OCI-LY7 (cell line): ENCODE measurements around the gene SPATA31E1. TPM values are rescaled to one million over a fixed set of nuclear protein-coding genes. Genes with fewer than 3 reads are reported as not detected.

Experiments
- BruUV-seq: library from RNA; stranded (reverse); fragments of 400-500 nt; replicated peaks from 2 replicates; lab custom pipeline; 2021; lab: Mats Ljungman, UMichigan
- CTCF ChIA-PET: fragments of 300-600 bp; sonication (Branson Sonifier 250); formaldehyde crosslinking; loops from one replicate; lab custom pipeline; 2022; ENCODE audit warnings: antibody characterized with exemption; ENCODE audit not compliant: unreplicated experiment; lab: Charles Lee
- POLR2A ChIA-PET: fragments of 300-600 bp; sonication (Branson Sonifier 250); formaldehyde crosslinking; loops from one replicate; lab custom pipeline; 2022; ENCODE audit warnings: antibody characterized with exemption; lab: Charles Lee
- DNase-seq: peaks from one replicate; pipeline ENCODE4 v3.0.0-alpha.2; 2015; ENCODE audit warnings: low spot score
- H2AFZ ChIP-seq: fragments of 200-600 bp; sonication (generic), shearing (Covaris generic); 2 replicates; pipeline ENCODE4 v1.6.1; 2014; ENCODE audit warnings: mild to moderate bottlenecking, antibody characterized with exemption, low read length, moderate library complexity
- H3K27ac ChIP-seq: fragments of 200-600 bp; sonication (generic); 2 replicates; pipeline ENCODE4 v1.5.1; 2014; ENCODE audit warnings: mixed run types, low read depth, mild to moderate bottlenecking, moderate library complexity, low read length, inconsistent platforms; ENCODE audit not compliant: poor library complexity, severe bottlenecking
- H3K36me3 ChIP-seq: fragments of 200-600 bp; sonication (generic); 2 replicates; pipeline ENCODE4 v1.6.1; 2014; ENCODE audit warnings: mild to moderate bottlenecking, antibody characterized with exemption, low read length, moderate library complexity, mixed read lengths; ENCODE audit not compliant: insufficient read depth
- H3K4me1 ChIP-seq: fragments of 200-600 bp; sonication (generic); 2 replicates; pipeline ENCODE4 v1.5.1; 2014; ENCODE audit warnings: mild to moderate bottlenecking, low read length; ENCODE audit not compliant: insufficient read depth, poor library complexity, severe bottlenecking
- H3K4me2 ChIP-seq: fragments of 200-600 bp; sonication (generic); 2 replicates; pipeline ENCODE4 v1.6.1; 2014; ENCODE audit warnings: mild to moderate bottlenecking, low read length
- H3K4me3 ChIP-seq: fragments of 200-600 bp; sonication (generic); 2 replicates; pipeline ENCODE4 v1.5.1; 2014; ENCODE audit warnings: mild to moderate bottlenecking, low read depth, low read length; ENCODE audit not compliant: poor library complexity, severe bottlenecking
- H3K79me2 ChIP-seq: fragments of 200-600 bp; sonication (generic); 2 replicates; pipeline ENCODE4 v1.6.1; 2016; ENCODE audit warnings: low read depth, mild to moderate bottlenecking, low read length, moderate library complexity, mixed read lengths; ENCODE audit not compliant: insufficient read depth
- H3K9me2 ChIP-seq: fragments of 200-600 bp; sonication (generic); 2 replicates; pipeline ENCODE4 v1.6.1; 2016; ENCODE audit warnings: mild to moderate bottlenecking, low read length, mixed read lengths; ENCODE audit not compliant: insufficient read depth
- H3K9me3 ChIP-seq: fragments of 200-600 bp; sonication (generic); 2 replicates; pipeline ENCODE4 v1.6.1; 2014; ENCODE audit warnings: mild to moderate bottlenecking, mixed run types, low read length, mixed read lengths
- H4K20me1 ChIP-seq: fragments of 200-600 bp; sonication (generic); 2 replicates; pipeline ENCODE4 v1.6.1; 2014; ENCODE audit warnings: mild to moderate bottlenecking, antibody characterized with exemption, low read length, moderate library complexity, mixed read lengths; ENCODE audit not compliant: insufficient read depth
- CTCF ChIP-seq: fragments of 200-600 bp; sonication (generic); conservative IDR thresholded peaks from 2 replicates; pipeline ENCODE4 v1.5.1; 2014; ENCODE audit warnings: mild to moderate bottlenecking, antibody characterized with exemption, low read length, moderate library complexity, mixed read lengths
- EZH2phosphoT487 ChIP-seq: fragments of 200-600 bp; sonication (generic); IDR thresholded peaks from 2 replicates; pipeline ENCODE4 v1.6.1; 2018; ENCODE audit warnings: low read depth, borderline replicate concordance, mild to moderate bottlenecking, mixed run types, antibody characterized with exemption, low read length, moderate library complexity, mixed read lengths
- intact Hi-C: fragments of 100-400 bp; cut with micrococcal nuclease; formaldehyde crosslinking; loops from one replicate; pipeline ENCODE4 v1.10.0; 2022; ENCODE audit not compliant: unreplicated experiment
- total RNA-seq, 2 experiments: library from RNA; depleted of rRNA in 1 of 2; stranded (reverse); fragments of >200 nt in 1 of 2; shearing (Covaris generic) in 1 of 2; gene quantifications; 2 replicates each; pipeline ENCODE4 v1.2.3, GENCODE V29; 2014 to 2022

SPATA31E1 gene
- total RNA-seq, 2 experiments from 2014 or later: not detected

- intact Hi-C loops: no loop called here
- Histone ChIP-seq H3K4me2 (no peak overlapping the region), H3K4me3 (no peak overlapping the region), H4K20me1 (no peaks in the 10 kb centered on the region), H3K4me1 (no peaks in the 10 kb centered on the region), H3K9me2 (no peaks in the 10 kb centered on the region), H3K9me3 (no peaks in the 10 kb centered on the region), H3K27ac (no peak overlapping the region), H2AFZ (no peak overlapping the region), H3K36me3 (no peaks in the 10 kb centered on the region), H3K79me2 (no peaks in the 10 kb centered on the region)
- ChIA-PET POLR2A (no interaction called here), CTCF (no interaction called here)
- no peak for DNase-seq
- no TSS peak for BruUV-seq
- TF ChIP-seq EZH2phosphoT487 (no peak), CTCF (no peak)
Observed at GRCh38 chr9:87891754-87892153, 9.1 kb downstream of the SPATA31E1 start.

- no peak for TF ChIP-seq EZH2phosphoT487
- TF ChIP-seq CTCF: no peak
- H3K79me2 ChIP-seq: no peaks in the 10 kb centered on the region
- H3K27ac ChIP-seq: no peak overlapping the region
- no TSS peak for BruUV-seq
- H3K4me1 ChIP-seq: no peaks in the 10 kb centered on the region
- H3K4me3 ChIP-seq: no peak overlapping the region
- no peaks in the 10 kb centered on the region for H3K9me2 ChIP-seq
- no peak for DNase-seq
- H4K20me1 ChIP-seq: no peaks in the 10 kb centered on the region
- ChIA-PET CTCF (no interaction called here), POLR2A (no interaction called here)
- intact Hi-C loops: no loop called here
- no peaks in the 10 kb centered on the region for H3K36me3 ChIP-seq
- H3K4me2 ChIP-seq: no peak overlapping the region
- H3K9me3 ChIP-seq: no peaks in the 10 kb centered on the region
- no peak overlapping the region for H2AFZ ChIP-seq
Observed at GRCh38 chr9:87892956-87893355, 10.3 kb downstream of the SPATA31E1 start.

- H3K4me2 ChIP-seq: no peak overlapping the region
- intact Hi-C loops: no loop called here
- H2AFZ ChIP-seq: no peak overlapping the region
- H3K9me2 ChIP-seq: no peaks in the 10 kb centered on the region
- CTCF ChIA-PET: no interaction called here
- no TSS peak for BruUV-seq
- POLR2A ChIA-PET: no interaction called here
- TF ChIP-seq EZH2phosphoT487 (no peak), CTCF (no peak)
- no peak for DNase-seq
- no peak overlapping the region for H3K4me3 ChIP-seq
- no peaks in the 10 kb centered on the region for H3K36me3 ChIP-seq
- no peaks in the 10 kb centered on the region for H4K20me1 ChIP-seq
- no peaks in the 10 kb centered on the region for H3K4me1 ChIP-seq
- H3K27ac ChIP-seq: no peak overlapping the region
- H3K9me3 ChIP-seq: no peaks in the 10 kb centered on the region
- H3K79me2 ChIP-seq: no peaks in the 10 kb centered on the region
Observed at GRCh38 chr9:87894998-87895625, 12.4 kb downstream of the SPATA31E1 start.
